Heart left ventricle (tissue), 16 donors: Measurements from ENCODE around the gene BIN2. TPM values are rescaled to one million over a fixed set of nuclear protein-coding genes. Genes with fewer than 3 reads are reported as not detected.
A peak's percentile ranks its signal among the peaks of the same experiment; 100 is the strongest.

ENCODE experiments used
- ATAC-seq, 4 donors: fragments of 200-7000 bp; cut with Tn5 transposase; one replicate each; pipeline ENCODE4 v1.9.1; 2020 to 2022; ENCODE audit warnings: moderate library complexity in 4 of 4, mild to moderate bottlenecking in 3 of 4, moderate number of reproducible peaks in 1 of 4
- DNase-seq, 5 donors: peaks; one replicate each; pipeline ENCODE4 v3.0.0-alpha.2; 2020
- H3K27ac ChIP-seq, 12 donors: fragments of 200-600 bp; sonication (generic) in 4 of 12; one replicate each; pipeline versions ENCODE4 v1.5.0 to v1.8.0; 2016 to 2022; ENCODE audit warnings: mild to moderate bottlenecking in 2 of 12
- H3K27me3 ChIP-seq, 9 donors: fragments of 200-600 bp; sonication (generic) in 2 of 9; one replicate each; pipeline versions ENCODE4 v1.5.1 to v1.8.0; 2016 to 2022; ENCODE audit warnings: mild to moderate bottlenecking in 3 of 9
- H3K36me3 ChIP-seq, 9 donors: fragments of 200-600 bp; sonication (generic) in 2 of 9; one replicate each; pipeline versions ENCODE4 v1.5.0 to v1.8.0; 2018 to 2022; ENCODE audit warnings: mild to moderate bottlenecking in 2 of 9
- H3K4me1 ChIP-seq, 12 donors: fragments of 200-600 bp; sonication (generic) in 4 of 12; one replicate each; pipeline versions ENCODE4 v1.5.0 to v1.8.0; 2016 to 2022; ENCODE audit warnings: mild to moderate bottlenecking in 3 of 12
- H3K4me3 ChIP-seq, 12 donors: fragments of 200-600 bp; sonication (generic) in 4 of 12; one replicate each; pipeline versions ENCODE4 v1.5.0 to v1.8.0; 2017 to 2022; ENCODE audit warnings: mild to moderate bottlenecking in 9 of 12, moderate library complexity in 4 of 12
- H3K9me3 ChIP-seq, 12 donors: fragments of 200-600 bp; sonication (generic) in 4 of 12; one replicate each; pipeline versions ENCODE4 v1.5.0 to v1.8.0; 2016 to 2022; ENCODE audit warnings: mild to moderate bottlenecking in 1 of 12
- POLR2A ChIP-seq, 2 donors: fragments of 450-650 bp; IDR thresholded peaks; one replicate each; pipeline ENCODE4 v1.6.1; 2017; ENCODE audit warnings: antibody characterized with exemption in 2 of 2, mild to moderate bottlenecking in 2 of 2, moderate library complexity in 2 of 2
- WGBS, 4 donors: extraction: QIAGEN DNeasy Blood & Tissue Kit in 2 of 4; methylation state at CpG; one replicate each; pipeline versions ENCODE4 v1.1.5 to v1.1.7; 2013 to 2018; 5-methylcytosine and 5-hydroxymethylcytosine counted together
- intact Hi-C, 10 donors: fragments of 100-400 bp; cut with DNase I; formaldehyde crosslinking; loops; one replicate each; pipeline versions ENCODE4 v1.11.1 to v1.14.2; 2022
- polyA plus RNA-seq, 2 donors: library from polyadenylated mRNA; stranded (reverse); fragments of 200-250 nt; gene quantifications; one replicate each; pipeline ENCODE4 v1.2.3, GENCODE V29; 2013
- total RNA-seq, 9 donors: library from RNA; depleted of rRNA in 2 of 9; stranded (reverse); fragments of >200 nt in 2 of 9; fragmentation: NEBNext Ultra II Directional in 3 of 9; extraction: Animal tissue kit (Norgen Biotek cat#: 25700) in 3 of 9; gene quantifications; one replicate each; pipeline versions ENCODE4 v1.1.0 to v1.2.4, GENCODE V29; 2016 to 2023
- TF ChIP-seq, protein P1 (sequence below), 12 donors: fragments of 200-600 bp; sonication (generic) in 4 of 12; IDR thresholded peaks; one replicate each; pipeline versions ENCODE4 v1.5.0 to v1.8.0; 2018 to 2022; ENCODE audit warnings: antibody characterized with exemption in 12 of 12, mild to moderate bottlenecking in 5 of 12
- donor health status: ischemic (EF 13 %, LVEDD 7.1; RV severe dilation, severe dysfunction).
- donor health status: healthy with polysubstance abuse.
- donor health status: DM: no; HTN: yes; CAD: no.
- donor health status: DM: no; HTN: no; CAD: no.
- donor health status: ischemic (EF 25% LVEDD 6.9; RV normal size, moderate dysfunction).
- donor health status: ischemic (EF 25% LVEDD 5.7; RV mildly dilated, moderate dysfunction).
- donor health status: healthy.
- donor health status: DM: yes; HTN: yes; CAD: no.
- donor health status: ischemic (EF 35%, LVEDD 5.7; RV mildly dilated, moderate dysfunction).
- donor health status: nonischemic (EF 11% LVEDD 7.7; RV severe dilation, severe dysfunction).
- donor health status: DM: yes; HTN: yes; CAD: no.
- donor health status: PGD.
- donor health status: ischemic (EF 29% LVEDD 5.4; RV normal size, mild dysfunction).
- donor health status: nonischemic (EF 23%, LVEDD 6.1; RV moderate dilation, normal function).

The BIN2 gene
- total and polyA plus RNA-seq, 11 donors = 0.72 to 23.8 (median 1.6) TPM

DNA sequence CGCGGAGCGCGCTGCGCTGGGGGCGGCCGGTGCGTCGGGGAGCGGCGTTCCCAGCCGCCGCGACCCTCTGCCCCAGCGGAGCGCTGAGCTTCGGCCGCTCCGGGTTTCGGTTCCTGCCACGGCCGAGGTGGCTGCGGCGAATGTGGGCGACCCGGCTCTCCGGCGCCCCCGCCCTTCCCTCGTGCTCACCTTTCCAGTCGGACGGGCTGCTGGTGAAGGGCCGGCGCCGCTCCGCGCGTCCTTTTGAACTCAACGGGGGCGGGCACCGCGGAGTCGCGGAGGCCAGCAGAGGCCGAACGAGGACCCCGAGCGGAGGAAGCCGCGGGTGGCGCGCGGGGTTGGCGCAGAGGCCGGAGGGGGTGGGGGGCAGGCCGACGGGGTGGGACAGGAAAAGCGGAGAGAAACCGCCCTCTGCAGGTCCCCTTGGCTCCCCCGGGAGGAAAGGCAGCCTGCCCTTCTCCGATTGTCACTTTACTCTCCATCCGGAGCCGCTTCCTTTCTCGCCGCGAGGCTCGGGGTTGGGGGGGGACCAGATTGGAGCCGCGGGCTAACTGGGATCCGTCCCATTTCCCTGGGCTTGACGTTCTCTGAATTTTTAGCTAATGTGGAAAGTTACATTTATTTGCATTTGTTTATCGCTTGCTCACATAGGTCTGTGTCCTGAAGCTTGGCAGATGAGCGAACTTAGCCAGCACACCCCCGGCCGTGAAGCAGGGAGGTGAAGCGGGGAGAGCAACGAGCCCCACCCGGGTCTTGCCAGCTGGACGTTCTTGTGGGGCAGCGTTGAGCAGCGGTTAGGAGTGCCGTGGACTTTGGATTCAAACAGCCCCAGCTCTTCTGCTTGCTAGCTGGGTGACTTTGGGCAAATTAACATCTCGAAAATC is 53.7 kb downstream of the BIN2 start, which contains the start of gene SMAGP:
TSS of gene SMAGP (minus strand) at position 349 of the 884 bp plus-strand sequence. CDS start 1,137 bp downstream, outside the sequence.
- Histone ChIP-seq H3K9me3 (no peaks in the 10 kb centered on the region), H3K27me3 (peaks cover 0 to 9% (median 0%) of the 10 kb centered on the region in 9 donors), H3K4me1 (peaks cover 0 to 20% (median 3%) of the 10 kb centered on the region in 12 donors), H3K27ac (peak within 1 kb of the TSS; percentile 6 to 87 (median 80)), H3K36me3 (no peaks in the 10 kb centered on the region), H3K4me3 (peak within 1 kb of the TSS; percentile 55 to 86 (median 72))
- intact Hi-C loops = loop anchor here in 3 of 10 donors (2.0 to 10.0 kb wide), 3 partner anchors 52 to 74 kb away; partner anchors contain the start of genes CELA1 (in 1 of the 3) and POU6F1 (in 1 of the 3)
- peak; percentile 25 to 91 (median 78) for ATAC-seq
- DNase-seq = peak; percentile 63 to 79 (median 72)
- TF ChIP-seq, protein P1, sequence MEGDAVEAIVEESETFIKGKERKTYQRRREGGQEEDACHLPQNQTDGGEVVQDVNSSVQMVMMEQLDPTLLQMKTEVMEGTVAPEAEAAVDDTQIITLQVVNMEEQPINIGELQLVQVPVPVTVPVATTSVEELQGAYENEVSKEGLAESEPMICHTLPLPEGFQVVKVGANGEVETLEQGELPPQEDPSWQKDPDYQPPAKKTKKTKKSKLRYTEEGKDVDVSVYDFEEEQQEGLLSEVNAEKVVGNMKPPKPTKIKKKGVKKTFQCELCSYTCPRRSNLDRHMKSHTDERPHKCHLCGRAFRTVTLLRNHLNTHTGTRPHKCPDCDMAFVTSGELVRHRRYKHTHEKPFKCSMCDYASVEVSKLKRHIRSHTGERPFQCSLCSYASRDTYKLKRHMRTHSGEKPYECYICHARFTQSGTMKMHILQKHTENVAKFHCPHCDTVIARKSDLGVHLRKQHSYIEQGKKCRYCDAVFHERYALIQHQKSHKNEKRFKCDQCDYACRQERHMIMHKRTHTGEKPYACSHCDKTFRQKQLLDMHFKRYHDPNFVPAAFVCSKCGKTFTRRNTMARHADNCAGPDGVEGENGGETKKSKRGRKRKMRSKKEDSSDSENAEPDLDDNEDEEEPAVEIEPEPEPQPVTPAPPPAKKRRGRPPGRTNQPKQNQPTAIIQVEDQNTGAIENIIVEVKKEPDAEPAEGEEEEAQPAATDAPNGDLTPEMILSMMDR (IDR thresholded peaks at IDR 0.05) = peak in 5 of 12 donors; percentile 8 to 33 (median 11)
- no peak for TF ChIP-seq POLR2A (IDR thresholded peaks at IDR 0.05)
- 1 to 2% (median 1%) methylated on average over 25 to 83 of the region's 83 CpGs for WGBS, 4 donors

DNA sequence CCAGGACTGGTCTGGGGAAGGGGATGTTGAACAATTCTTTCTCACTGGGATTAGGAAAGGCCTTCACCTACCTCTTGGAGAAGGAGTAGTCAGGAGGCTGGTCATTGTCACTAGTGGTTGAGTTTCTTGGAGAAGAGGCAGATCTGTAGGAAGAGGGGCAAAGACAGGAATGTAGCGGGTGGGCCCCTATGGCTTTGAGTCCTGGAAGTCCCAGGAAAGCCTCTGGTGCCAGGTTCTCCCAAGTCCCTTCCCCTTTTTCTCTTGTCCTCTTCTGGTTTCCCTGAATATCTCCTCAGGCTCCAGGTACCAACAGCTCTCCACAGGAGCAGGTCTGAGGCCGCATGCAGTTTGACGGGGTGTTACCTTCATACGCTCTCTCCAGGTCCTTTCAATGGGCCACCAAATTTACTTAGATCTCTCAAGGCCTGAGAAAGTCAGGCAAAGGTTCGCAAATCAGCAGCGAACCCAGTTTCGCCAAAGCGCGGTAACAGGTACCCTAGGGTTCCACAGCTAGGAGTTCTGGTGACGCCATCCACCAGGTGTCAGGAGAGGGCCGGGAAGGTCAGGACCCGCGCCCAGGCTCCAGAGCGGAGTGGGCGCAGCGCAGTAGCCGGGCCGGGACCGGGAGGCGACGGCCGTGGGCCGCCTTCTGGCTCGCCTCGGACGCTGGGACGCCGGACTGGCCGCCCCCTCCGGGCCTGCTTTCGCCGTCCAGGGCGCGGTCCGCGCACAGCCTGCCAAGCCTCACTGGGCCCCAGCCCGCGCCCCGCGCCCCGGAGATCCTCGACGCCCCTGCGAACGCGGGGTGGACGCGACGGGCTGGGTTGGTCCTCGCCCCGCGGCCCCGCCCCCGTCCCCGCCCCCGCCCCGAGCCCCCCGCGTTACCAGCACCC is 54.6 kb downstream of the BIN2 start:
- no peaks in the 10 kb centered on the region for H3K9me3 ChIP-seq
- H3K27me3 ChIP-seq = peaks cover 0 to 9% (median 0%) of the 10 kb centered on the region in 9 donors
- peak; percentile 34 to 72 (median 44) for DNase-seq
- H3K4me1 ChIP-seq = peaks cover 0 to 20% (median 3%) of the 10 kb centered on the region in 12 donors
- no peaks in the 10 kb centered on the region for H3K36me3 ChIP-seq
- peak; percentile 40 to 71 (median 66) for ATAC-seq
- intact Hi-C loops = loop anchor here in 7 of 10 donors (1.0 to 10.0 kb wide), 6 partner anchors 27 to 75 kb away; partner anchors contain the start of genes CELA1 (in 1 of the 7) and POU6F1 (in 1 of the 7)
- H3K4me3 ChIP-seq = peak overlapping the region; percentile 55 to 86 (median 72)
- H3K27ac ChIP-seq = peak overlapping the region; percentile 6 to 87 (median 80)
- 9 to 38% (median 10%) methylated on average over 17 to 59 of the region's 59 CpGs for WGBS, 4 donors
- TF ChIP-seq, protein P1 (IDR thresholded peaks at IDR 0.05) = peak in 10 of 12 donors; percentile 24 to 52 (median 37)
- TF ChIP-seq POLR2A (IDR thresholded peaks at IDR 0.05) = no peak

DNA sequence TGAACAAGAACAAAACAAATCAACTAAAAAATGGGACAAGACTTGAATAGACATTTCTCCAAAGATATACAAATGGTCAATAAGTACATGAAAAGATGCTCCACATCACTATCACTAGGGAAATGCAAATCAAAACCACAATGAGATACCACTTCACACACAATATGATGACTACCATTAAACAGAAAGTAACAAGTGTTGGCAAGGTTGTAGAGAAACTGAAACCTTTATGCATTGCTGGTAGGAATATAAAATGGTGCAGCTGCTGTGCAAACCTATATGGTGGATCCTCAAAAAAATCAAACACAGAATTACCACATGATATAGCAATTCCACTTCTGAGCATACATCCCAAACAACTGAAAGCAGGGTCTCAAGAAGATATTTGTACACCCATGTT is 59.0 kb downstream of the BIN2 start:
- H3K36me3 ChIP-seq = no peaks in the 10 kb centered on the region
- H3K4me1 ChIP-seq = peaks cover 0 to 8% (median 0%) of the 10 kb centered on the region in 12 donors
- DNase-seq (no peak), ATAC-seq (no peak)
- H3K4me3 ChIP-seq = no peak overlapping the region
- H3K27ac ChIP-seq = no peak overlapping the region
- no peaks in the 10 kb centered on the region for H3K27me3 ChIP-seq
- intact Hi-C loops = loop anchor here in 2 of 10 donors (5.0 kb wide), 1 partner anchor 77 kb away; no protein-coding TSS in a partner anchor
- no peaks in the 10 kb centered on the region for H3K9me3 ChIP-seq
- TF ChIP-seq POLR2A (IDR thresholded peaks at IDR 0.05) = no peak
- TF ChIP-seq, protein P1 (IDR thresholded peaks at IDR 0.05) = no peak
